Stimulated activated effector memory CD8-positive, alpha-beta T cell treated with anti-CD3 and anti-CD28 coated beads, Interleukin-12 subunit alpha, Interleukin-12 subunit beta, amount 100 ng/mL, for 72 hours (primary cell): ENCODE results near the gene ZNF414.
A peak's percentile ranks its signal among the peaks of the same experiment; 100 is the strongest.

Experiments used
- ATAC-seq: fragments of 150-1000 bp; cut with Tn5 transposase; 2 replicates; pipeline ENCODE4 v1.10.0; 2021
- DNase-seq, 2 donors: peaks; one replicate each; pipeline ENCODE4 v3.0.0; 2021 to 2022; ENCODE audit warnings: low spot score in 2 of 2
- H3K27ac Mint-ChIP-seq: one replicate; pipeline ENCODE4 v1.8.0; 2022; ENCODE audit warnings: mild to moderate bottlenecking, mixed read lengths
- H3K36me3 Mint-ChIP-seq: one replicate; pipeline ENCODE4 v1.8.0; 2022; ENCODE audit warnings: mild to moderate bottlenecking, mixed read lengths
- H3K4me1 Mint-ChIP-seq: one replicate; pipeline ENCODE4 v1.8.0; 2022; ENCODE audit warnings: mixed read lengths
- H3K4me3 Mint-ChIP-seq: one replicate; pipeline ENCODE4 v1.8.0; 2022; ENCODE audit warnings: mild to moderate bottlenecking, mixed read lengths
- H3K9me3 Mint-ChIP-seq: one replicate; pipeline ENCODE4 v1.8.0; 2022; ENCODE audit warnings: mixed read lengths

The ZNF414 gene

DNA sequence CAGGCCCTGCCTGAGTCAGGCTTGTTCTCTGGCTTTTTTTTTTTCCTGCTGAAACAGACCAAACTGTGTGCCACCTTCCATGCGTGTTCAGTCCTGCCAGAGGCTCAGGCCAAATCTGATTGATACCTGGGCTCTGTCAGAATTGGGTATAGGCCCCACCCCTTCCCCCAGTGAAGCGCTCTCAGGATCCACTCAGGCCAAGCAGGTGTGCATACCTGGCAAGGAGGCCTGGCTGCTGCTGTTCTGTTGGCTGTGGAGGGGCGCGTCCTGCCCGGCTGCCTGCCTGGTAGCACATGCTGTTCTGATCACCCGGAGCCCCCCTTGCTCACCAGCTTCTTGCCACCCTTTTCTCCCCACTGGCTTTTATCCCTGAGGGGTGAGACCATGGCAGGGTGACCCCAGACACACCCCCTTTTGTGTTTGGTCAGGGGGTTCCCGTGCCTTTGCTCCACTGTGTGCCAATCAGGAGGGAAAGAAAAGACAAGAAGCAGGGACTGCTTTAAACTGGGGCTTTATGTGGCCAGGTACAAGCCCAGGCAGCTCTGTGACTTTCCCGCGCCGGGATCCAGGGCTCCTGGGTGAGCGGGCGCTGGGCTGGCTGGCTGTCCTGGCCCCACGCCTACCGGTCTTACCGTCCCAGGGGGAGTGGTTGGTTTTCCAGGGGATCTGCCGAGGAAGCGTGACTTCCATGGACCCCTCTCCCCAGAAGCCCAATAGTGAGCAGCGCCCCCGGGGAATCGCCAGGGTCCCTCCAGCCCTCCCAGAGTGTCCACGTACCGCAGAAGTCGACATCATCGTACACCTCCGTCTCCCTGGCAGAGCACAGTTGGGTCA, 24.2 kb downstream of the ZNF414 start:
- Mint-ChIP-seq H3K4me3 (no peak overlapping the region), H3K9me3 (no peaks in the 10 kb centered on the region), H3K36me3 (peaks cover 59% of the 10 kb centered on the region), H3K4me1 (peaks cover 28% of the 10 kb centered on the region), H3K27ac (peak overlapping the region; percentile 71)
- DNase-seq: no peak
- ATAC-seq: no peak

- H3K4me3 Mint-ChIP-seq: peak overlapping the region; percentile 35
- ATAC-seq (no peak), DNase-seq (no peak)
- no peaks in the 10 kb centered on the region for H3K9me3 Mint-ChIP-seq
- H3K27ac Mint-ChIP-seq: peak overlapping the region; percentile 93
- peaks cover 28% of the 10 kb centered on the region for H3K4me1 Mint-ChIP-seq
- H3K36me3 Mint-ChIP-seq: peaks cover 73% of the 10 kb centered on the region
These were observed 25.6 kb downstream of the ZNF414 start for GRCh38 chr19:8488365-8488764.

DNA sequence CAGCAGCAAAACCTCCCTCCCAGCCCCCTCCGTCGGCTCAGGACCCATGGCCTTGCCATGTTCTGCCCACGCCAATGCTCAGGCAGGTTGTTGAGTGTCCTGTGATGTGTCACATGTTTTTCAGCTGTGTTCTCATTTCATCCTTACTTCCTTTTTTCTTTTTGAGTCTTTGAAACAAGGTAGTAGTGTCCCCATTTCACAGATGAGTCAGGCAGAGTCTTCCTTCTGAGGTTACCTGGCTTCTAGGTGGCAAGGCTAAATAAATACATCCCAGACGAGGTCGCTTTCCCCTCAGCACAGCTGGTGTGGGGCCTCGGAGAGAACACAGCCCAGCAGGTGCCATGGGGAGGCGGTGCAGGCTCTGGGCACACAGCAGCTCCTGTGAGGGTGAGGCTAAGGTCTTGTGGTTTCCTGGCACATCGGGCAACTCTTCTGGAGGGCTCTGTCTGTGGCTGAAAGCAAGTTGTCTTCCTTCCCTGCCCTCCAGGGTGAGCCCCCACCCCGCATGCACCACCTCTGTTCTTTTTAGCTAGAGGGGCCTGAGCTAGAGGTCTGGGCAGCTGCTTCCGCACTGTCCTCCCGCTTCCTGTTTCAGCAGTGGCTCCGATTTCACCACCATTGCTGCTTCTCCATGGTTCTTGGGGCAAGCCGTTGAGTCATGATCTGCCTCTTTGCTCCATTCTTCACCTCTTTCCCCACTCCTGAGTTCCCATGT, 26.7 kb downstream of the ZNF414 start:
- peak overlapping the region; percentile 35 for H3K4me3 Mint-ChIP-seq
- peaks cover 83% of the 10 kb centered on the region for H3K36me3 Mint-ChIP-seq
- peak overlapping the region; percentile 93 for H3K27ac Mint-ChIP-seq
- DNase-seq: peak in 1 of 2 donors; percentile 68
- H3K9me3 Mint-ChIP-seq: no peaks in the 10 kb centered on the region
- ATAC-seq: peak; percentile 92
- H3K4me1 Mint-ChIP-seq: peaks cover 35% of the 10 kb centered on the region

DNA sequence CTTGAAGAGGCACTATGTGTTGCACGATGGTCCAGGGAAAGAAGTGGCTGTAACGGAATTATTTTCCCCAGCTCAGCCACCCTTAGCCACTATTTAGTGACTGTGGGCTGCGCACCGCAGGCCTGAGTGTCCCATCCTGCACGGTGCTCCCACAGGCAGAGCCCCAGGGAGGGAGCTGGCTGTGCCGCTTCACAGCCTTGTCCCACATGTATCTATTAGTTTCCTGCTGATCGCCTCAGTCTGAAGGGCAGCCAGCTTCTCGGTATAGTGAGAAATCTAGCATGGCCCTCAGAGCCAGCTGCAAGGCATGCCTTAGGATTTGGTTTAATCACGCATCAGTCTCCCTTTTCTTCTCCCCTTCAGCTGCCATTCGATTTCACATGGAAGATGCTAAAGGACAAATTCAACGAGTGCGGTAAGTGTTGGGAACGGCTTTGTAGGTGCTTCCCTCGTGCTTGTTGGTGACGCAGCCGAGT, 27.3 kb downstream of the ZNF414 start:
- ATAC-seq (peak; percentile 0), DNase-seq (no peak)
- peaks cover 39% of the 10 kb centered on the region for H3K4me1 Mint-ChIP-seq
- H3K27ac Mint-ChIP-seq: peak overlapping the region; percentile 93
- H3K9me3 Mint-ChIP-seq: no peaks in the 10 kb centered on the region
- peaks cover 89% of the 10 kb centered on the region for H3K36me3 Mint-ChIP-seq
- H3K4me3 Mint-ChIP-seq: peak overlapping the region; percentile 35

DNA sequence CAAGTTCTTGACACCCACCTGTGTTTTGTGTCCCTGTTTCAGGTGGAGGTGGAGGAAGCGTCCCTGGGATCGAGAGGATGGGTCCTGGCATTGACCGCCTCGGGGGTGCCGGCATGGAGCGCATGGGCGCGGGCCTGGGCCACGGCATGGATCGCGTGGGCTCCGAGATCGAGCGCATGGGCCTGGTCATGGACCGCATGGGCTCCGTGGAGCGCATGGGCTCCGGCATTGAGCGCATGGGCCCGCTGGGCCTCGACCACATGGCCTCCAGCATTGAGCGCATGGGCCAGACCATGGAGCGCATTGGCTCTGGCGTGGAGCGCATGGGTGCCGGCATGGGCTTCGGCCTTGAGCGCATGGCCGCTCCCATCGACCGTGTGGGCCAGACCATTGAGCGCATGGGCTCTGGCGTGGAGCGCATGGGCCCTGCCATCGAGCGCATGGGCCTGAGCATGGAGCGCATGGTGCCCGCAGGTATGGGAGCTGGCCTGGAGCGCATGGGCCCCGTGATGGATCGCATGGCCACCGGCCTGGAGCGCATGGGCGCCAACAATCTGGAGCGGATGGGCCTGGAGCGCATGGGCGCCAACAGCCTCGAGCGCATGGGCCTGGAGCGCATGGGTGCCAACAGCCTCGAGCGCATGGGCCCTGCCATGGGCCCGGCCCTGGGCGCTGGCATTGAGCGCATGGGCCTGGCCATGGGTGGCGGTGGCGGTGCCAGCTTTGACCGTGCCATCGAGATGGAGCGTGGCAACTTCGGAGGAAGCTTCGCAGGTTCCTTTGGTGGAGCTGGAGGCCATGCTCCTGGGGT, 28.2 kb downstream of the ZNF414 start:
- DNase-seq (no peak), ATAC-seq (no peak)
- Mint-ChIP-seq H3K36me3 (peaks cover 99% of the 10 kb centered on the region), H3K4me1 (peaks cover 49% of the 10 kb centered on the region), H3K9me3 (no peaks in the 10 kb centered on the region), H3K27ac (peak overlapping the region; percentile 93), H3K4me3 (peak overlapping the region; percentile 35)

GRCh38 chr19:8484331-8484894, 29.6 kb downstream of the ZNF414 start:
- ATAC-seq: no peak
- Mint-ChIP-seq H3K4me3 (no peak overlapping the region), H3K27ac (no peak overlapping the region), H3K4me1 (peaks cover 53% of the 10 kb centered on the region), H3K9me3 (no peaks in the 10 kb centered on the region), H3K36me3 (peaks cover 100% of the 10 kb centered on the region)
- no peak for DNase-seq

- ATAC-seq (no peak), DNase-seq (no peak)
- Mint-ChIP-seq H3K4me1 (peaks cover 55% of the 10 kb centered on the region), H3K9me3 (no peaks in the 10 kb centered on the region), H3K27ac (peak overlapping the region; percentile 78), H3K4me3 (no peak overlapping the region), H3K36me3 (peaks cover 100% of the 10 kb centered on the region)
These were observed 30.8 kb downstream of the ZNF414 start for GRCh38 chr19:8483165-8483564.

DNA sequence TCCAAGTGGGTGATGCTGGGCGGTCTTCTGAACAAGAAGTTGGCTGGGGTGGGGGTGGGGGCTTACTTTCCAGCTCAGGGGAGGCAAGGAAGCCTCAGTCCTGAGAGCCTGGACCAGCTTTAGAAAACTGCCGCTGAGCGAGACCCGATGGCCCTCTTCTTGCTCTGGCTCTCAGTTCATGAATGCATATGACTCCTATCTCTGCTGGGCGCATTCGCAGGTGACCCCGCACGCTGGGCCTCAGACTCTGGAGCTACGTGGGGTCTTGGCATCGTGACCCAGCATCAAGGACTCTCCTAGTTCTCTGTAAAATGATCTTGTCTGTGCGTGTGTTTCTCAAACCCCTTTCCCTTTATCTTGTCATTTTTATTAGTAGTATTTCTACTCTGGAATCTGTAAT, 31.3 kb downstream of the ZNF414 start:
- H3K36me3 Mint-ChIP-seq: peaks cover 100% of the 10 kb centered on the region
- H3K4me1 Mint-ChIP-seq: peaks cover 55% of the 10 kb centered on the region
- H3K27ac Mint-ChIP-seq: peak overlapping the region; percentile 78
- ATAC-seq (no peak), DNase-seq (no peak)
- H3K4me3 Mint-ChIP-seq: no peak overlapping the region
- no peaks in the 10 kb centered on the region for H3K9me3 Mint-ChIP-seq

- DNase-seq (no peak), ATAC-seq (no peak)
- Mint-ChIP-seq H3K4me3 (no peak overlapping the region), H3K27ac (peak overlapping the region; percentile 78), H3K4me1 (peaks cover 48% of the 10 kb centered on the region), H3K9me3 (no peaks in the 10 kb centered on the region), H3K36me3 (peaks cover 100% of the 10 kb centered on the region)
These were observed 32.4 kb downstream of the ZNF414 start for GRCh38 chr19:8481616-8482015.

DNA sequence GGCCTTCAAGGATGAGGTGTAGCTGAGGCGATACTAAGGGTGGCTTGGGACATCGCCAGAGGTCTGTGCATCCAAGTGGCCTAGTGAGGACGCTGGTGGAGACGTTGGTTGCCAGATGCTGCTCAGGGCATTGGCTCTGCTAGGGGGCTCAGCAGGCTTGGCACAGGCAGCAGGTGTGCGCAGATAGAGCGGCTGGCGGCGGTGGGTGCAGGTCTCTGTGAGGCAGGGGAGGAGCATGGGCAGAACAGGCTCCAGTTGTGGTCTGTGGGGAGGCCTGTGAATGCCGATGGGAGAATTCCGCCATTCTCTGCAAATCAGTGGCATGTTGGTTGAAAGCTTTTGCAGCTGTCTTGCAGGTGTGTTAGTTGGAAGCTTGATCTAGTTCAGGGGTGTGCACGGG, 32.8 kb downstream of the ZNF414 start:
- Mint-ChIP-seq H3K9me3 (no peaks in the 10 kb centered on the region), H3K36me3 (peaks cover 100% of the 10 kb centered on the region), H3K4me3 (no peak overlapping the region), H3K27ac (peak overlapping the region; percentile 78), H3K4me1 (peaks cover 48% of the 10 kb centered on the region)
- DNase-seq (no peak), ATAC-seq (no peak)

DNA sequence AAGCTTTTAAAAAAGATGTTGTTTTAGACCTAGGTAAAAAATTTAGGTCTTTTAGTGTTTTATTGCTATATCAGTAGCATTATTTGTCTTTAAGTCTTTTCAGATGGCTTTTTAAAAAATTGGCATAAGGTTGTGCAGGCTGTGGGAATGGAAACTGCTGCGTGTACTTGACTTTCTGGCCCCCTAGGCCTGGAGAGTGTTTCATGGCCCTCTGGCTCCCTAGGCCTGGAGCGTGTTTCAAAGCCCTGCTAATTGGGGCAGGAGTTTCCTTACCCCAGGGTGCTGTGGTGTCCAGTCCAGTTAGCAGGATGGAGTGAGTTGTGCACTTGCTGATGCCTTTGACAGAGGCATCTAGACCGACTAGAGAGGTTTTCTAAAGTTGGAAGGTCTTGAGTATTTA, 35.4 kb downstream of the ZNF414 start:
- DNase-seq: no peak
- H3K36me3 Mint-ChIP-seq: peaks cover 100% of the 10 kb centered on the region
- ATAC-seq: no peak
- H3K4me1 Mint-ChIP-seq: peaks cover 62% of the 10 kb centered on the region
- H3K9me3 Mint-ChIP-seq: no peaks in the 10 kb centered on the region
- no peak overlapping the region for H3K4me3 Mint-ChIP-seq
- peak overlapping the region; percentile 74 for H3K27ac Mint-ChIP-seq

DNA sequence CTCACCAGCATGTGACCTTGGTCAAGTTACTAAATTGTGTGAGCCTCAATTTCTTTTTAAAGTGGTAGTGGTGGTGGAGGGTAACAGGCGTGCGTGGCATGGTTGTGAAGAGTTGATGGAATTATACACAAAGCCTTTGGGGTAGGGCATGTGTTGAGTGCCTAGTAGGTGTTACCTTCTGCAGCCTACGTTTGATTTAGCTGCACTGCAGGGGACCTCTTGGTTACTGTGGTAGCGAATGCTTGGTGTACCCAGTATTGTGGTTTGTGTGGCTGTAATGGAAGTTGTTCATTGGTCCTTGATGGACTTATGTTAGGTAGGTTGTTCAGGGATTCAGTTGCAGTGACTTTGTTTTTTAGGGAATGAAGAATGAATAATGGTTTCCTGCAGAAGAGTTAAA, 36.1 kb downstream of the ZNF414 start:
- DNase-seq (no peak), ATAC-seq (no peak)
- Mint-ChIP-seq H3K9me3 (no peaks in the 10 kb centered on the region), H3K36me3 (peaks cover 100% of the 10 kb centered on the region), H3K4me1 (peaks cover 63% of the 10 kb centered on the region), H3K4me3 (no peak overlapping the region), H3K27ac (peak overlapping the region; percentile 74)

DNA sequence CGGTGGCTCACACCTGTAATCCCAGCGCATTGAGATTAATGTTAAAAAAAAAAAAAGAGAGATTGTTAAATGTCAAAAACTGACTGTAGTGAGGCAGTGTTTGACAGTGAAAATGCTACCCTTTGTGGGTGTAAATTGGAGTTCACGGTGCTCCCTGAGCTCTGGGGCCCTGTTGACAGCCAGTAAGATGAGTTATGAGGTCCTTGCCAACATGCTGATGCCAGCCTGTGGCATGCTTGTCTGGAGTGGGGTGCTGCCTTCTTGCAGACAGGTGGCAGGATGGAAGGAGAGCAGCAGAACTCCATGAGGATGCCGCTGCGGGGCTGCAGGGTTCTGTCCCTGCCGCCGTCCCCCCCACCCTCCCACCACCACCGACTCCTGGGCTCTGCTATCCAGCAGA, 37.4 kb downstream of the ZNF414 start:
- Mint-ChIP-seq H3K9me3 (no peaks in the 10 kb centered on the region), H3K36me3 (peaks cover 100% of the 10 kb centered on the region), H3K4me1 (peaks cover 51% of the 10 kb centered on the region), H3K4me3 (no peak overlapping the region), H3K27ac (peak overlapping the region; percentile 78)
- ATAC-seq: no peak
- DNase-seq: no peak

DNA sequence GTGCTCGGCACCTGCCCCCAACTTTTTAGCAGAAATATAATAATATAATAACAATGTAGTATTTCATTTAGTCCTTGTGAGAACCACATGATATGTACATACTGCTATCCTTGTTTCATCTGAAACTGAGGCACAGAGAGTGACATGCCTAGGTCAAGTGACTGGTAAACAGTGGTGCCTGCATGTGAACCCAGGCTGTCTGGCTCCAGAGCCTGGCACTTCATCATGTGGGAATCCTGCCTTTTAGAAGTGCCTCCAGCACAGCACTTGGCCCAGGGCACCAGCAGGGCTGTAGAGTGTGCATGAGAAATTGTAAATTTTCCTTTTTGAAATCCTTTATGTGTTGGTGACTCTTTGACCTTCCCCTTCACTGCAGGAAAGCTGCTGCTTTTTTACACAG, 39.0 kb downstream of the ZNF414 start:
- Mint-ChIP-seq H3K36me3 (peaks cover 100% of the 10 kb centered on the region), H3K4me3 (no peak overlapping the region), H3K4me1 (peaks cover 39% of the 10 kb centered on the region), H3K27ac (peak overlapping the region; percentile 78), H3K9me3 (no peaks in the 10 kb centered on the region)
- DNase-seq: no peak
- no peak for ATAC-seq
